CD4-positive, alpha-beta memory T cell (primary cell): ENCODE results near the gene IRF6. TPM values are rescaled to one million over a fixed set of nuclear protein-coding genes. Genes with fewer than 3 reads are reported as not detected.
A peak's percentile ranks its signal among the peaks of the same experiment; 100 is the strongest.
"Not testable (repeated sequence)": the region's sequence is repeated elsewhere in the genome, so short reads cannot be mapped to it uniquely, and the experiment has no call there.

ENCODE experiments used
- CTCF ChIA-PET: fragments of 350-600 bp; sonication (Branson Sonifier 250); formaldehyde crosslinking; loops from one replicate; lab custom pipeline; 2021; ENCODE audit warnings: inconsistent platforms; ENCODE audit not compliant: partially characterized antibody; lab: Charles Lee
- POLR2A ChIA-PET: fragments of 350-600 bp; sonication (Branson Sonifier 250); formaldehyde crosslinking; loops from one replicate; lab custom pipeline; 2021; ENCODE audit not compliant: partially characterized antibody; lab: Charles Lee
- DNase-seq, 5 donors: peaks; one replicate each; pipeline versions ENCODE4 v3.0.0 to v3.0.0-alpha.2; 2020 to 2022; ENCODE audit warnings: mixed read lengths in 1 of 5
- H3K27ac ChIP-seq: one replicate; pipeline ENCODE4 v1.7.0; 2013; ENCODE audit warnings: low read depth, low read length
- H3K27me3 ChIP-seq: 2 replicates; pipeline ENCODE4 v1.7.0; 2013; ENCODE audit warnings: mild to moderate bottlenecking, low read length, moderate library complexity; ENCODE audit not compliant: insufficient read depth
- H3K36me3 ChIP-seq: 2 replicates; pipeline ENCODE4 v1.7.0; 2013; ENCODE audit warnings: mild to moderate bottlenecking, low read length, moderate library complexity; ENCODE audit not compliant: insufficient read depth
- H3K4me1 ChIP-seq: 2 replicates; pipeline ENCODE4 v1.7.0; 2013; ENCODE audit warnings: mild to moderate bottlenecking, low read length, moderate library complexity; ENCODE audit not compliant: insufficient read depth
- H3K4me3 ChIP-seq, 2 donors: one replicate each; pipeline ENCODE4 v1.7.0; 2013; ENCODE audit warnings: low read length in 2 of 2, mild to moderate bottlenecking in 1 of 2
- H3K9me3 ChIP-seq, 2 donors: one replicate each; pipeline ENCODE4 v1.7.0; 2013; ENCODE audit warnings: low read length in 2 of 2, control low read depth in 1 of 2; ENCODE audit not compliant: control insufficient read depth in 1 of 2
- H3K27ac Mint-ChIP-seq, 7 donors: one replicate each; pipeline ENCODE4 v1.8.0; 2020 to 2021; ENCODE audit warnings: mixed read lengths in 7 of 7, mild to moderate bottlenecking in 6 of 7, inconsistent platforms in 3 of 7, moderate library complexity in 3 of 7
- H3K27me3 Mint-ChIP-seq, 2 donors: one replicate each; pipeline ENCODE4 v1.8.0; 2020 to 2021; ENCODE audit warnings: mixed read lengths in 2 of 2
- H3K36me3 Mint-ChIP-seq, 2 donors: one replicate each; pipeline ENCODE4 v1.8.0; 2020 to 2021; ENCODE audit warnings: mixed read lengths in 2 of 2, inconsistent platforms in 1 of 2, mild to moderate bottlenecking in 1 of 2
- H3K4me1 Mint-ChIP-seq, 4 donors: one replicate each; pipeline ENCODE4 v1.8.0; 2020 to 2021; ENCODE audit warnings: mixed read lengths in 4 of 4, mild to moderate bottlenecking in 1 of 4
- H3K4me3 Mint-ChIP-seq, 8 donors: one replicate each; pipeline ENCODE4 v1.8.0; 2020 to 2021; ENCODE audit warnings: mixed read lengths in 8 of 8, mild to moderate bottlenecking in 7 of 8, moderate library complexity in 6 of 8, inconsistent platforms in 3 of 8
- H3K9me3 Mint-ChIP-seq, 8 donors: one replicate each; pipeline ENCODE4 v1.8.0; 2020 to 2021; ENCODE audit warnings: mixed read lengths in 8 of 8, mild to moderate bottlenecking in 5 of 8, inconsistent platforms in 3 of 8, moderate library complexity in 1 of 8
- intact Hi-C: fragments of 100-400 bp; cut with micrococcal nuclease; formaldehyde crosslinking; loops from one replicate; pipeline ENCODE4 v1.15.1; 2023
- polyA plus RNA-seq, 2 donors: library from polyadenylated mRNA; unstranded; fragments of 300-500 nt; fragmentation: Illumina TruSeq; gene quantifications; one replicate each; pipeline ENCODE4 v1.2.3, GENCODE V29; 2021
- total RNA-seq, 2 experiments: library from RNA; stranded (reverse); gene quantifications; one replicate each; pipeline ENCODE4 v1.2.3, GENCODE V29; 2021

Gene IRF6
- total and polyA plus RNA-seq, 4 experiments from 2014 or later, result 0.15 to 0.50 (median 0.42) TPM; not detected in 1

DNA sequence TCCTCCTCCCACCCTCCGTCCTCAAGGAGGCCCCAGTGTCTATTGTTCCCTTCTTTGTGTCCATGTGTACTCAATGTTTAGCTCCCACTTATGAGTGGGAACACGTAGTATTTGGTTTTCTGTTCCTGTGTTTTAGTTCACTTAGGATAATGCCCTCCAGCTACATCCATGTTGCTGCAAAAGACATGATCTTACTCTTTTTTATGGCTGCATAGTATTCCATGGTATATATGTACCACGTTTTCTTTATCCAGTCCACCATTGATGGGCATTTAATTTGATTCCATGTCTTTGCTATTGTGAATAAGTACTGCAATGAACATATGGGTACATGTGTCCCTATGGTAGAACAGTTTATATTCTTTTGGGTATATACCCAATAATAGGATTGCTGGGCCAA is 12.2 kb downstream of the IRF6 start:
- H3K27ac ChIP-seq, H3K4me3 ChIP-seq, H3K27me3 ChIP-seq, H3K27ac Mint-ChIP-seq, H3K4me1 Mint-ChIP-seq, DNase-seq, H3K36me3 ChIP-seq, H3K9me3 Mint-ChIP-seq, H3K9me3 ChIP-seq, H3K4me3 Mint-ChIP-seq, intact Hi-C loops, H3K4me1 ChIP-seq: not testable (repeated sequence)
- H3K36me3 Mint-ChIP-seq, result peaks cover 2 to 11% of the 10 kb centered on the region in 2 donors
- H3K27me3 Mint-ChIP-seq, result peaks cover 1 to 23% of the 10 kb centered on the region in 2 donors
- ChIA-PET POLR2A (interaction anchor here (1.5 kb wide), 1 partner anchor 12 kb away, joined by 4 read pairs; no protein-coding TSS in a partner anchor), CTCF (interaction anchor here (1.5 to 1.9 kb wide), 2 partner anchors 29 to 32 kb away, joined by 6 to 7 read pairs; no protein-coding TSS in a partner anchor)

DNA sequence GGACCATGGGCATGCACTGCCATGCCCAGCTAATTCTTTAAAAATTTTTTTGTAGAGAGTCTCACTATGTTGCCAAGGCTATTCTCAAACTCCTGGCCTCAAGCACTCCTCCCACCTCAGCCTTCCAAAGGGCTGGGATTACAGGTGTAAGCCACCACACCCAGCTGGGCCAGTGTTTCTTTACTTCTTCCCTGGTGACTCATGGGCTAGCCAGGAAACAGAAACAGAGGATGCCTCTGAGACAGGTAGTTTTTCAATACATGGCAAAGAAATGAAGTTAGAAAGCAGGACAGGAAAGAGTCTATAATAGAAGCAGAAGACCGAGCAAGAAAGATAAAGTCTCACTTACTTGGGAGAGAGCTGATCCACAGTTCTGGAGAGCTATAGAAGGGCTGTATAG is 14.0 kb downstream of the IRF6 start:
- no peaks in the 10 kb centered on the region for H3K4me1 Mint-ChIP-seq
- POLR2A ChIA-PET, result interaction anchor here (1.0 to 1.5 kb wide), 3 partner anchors 11 to 23 kb away, joined by 3 to 4 read pairs (median 3); no protein-coding TSS in a partner anchor
- no peak overlapping the region for H3K27ac Mint-ChIP-seq
- CTCF ChIA-PET, result interaction anchor here (0.8 to 1.9 kb wide), 4 partner anchors 31 to 36 kb away, joined by 4 to 7 read pairs (median 5); partner anchors contain the start of gene UTP25
- H3K27me3 Mint-ChIP-seq, result peaks cover 1 to 18% of the 10 kb centered on the region in 2 donors
- Histone ChIP-seq H3K4me3 (no peak overlapping the region), H3K27ac (no peak overlapping the region), H3K4me1 (no peaks in the 10 kb centered on the region), H3K27me3 (no peaks in the 10 kb centered on the region), H3K36me3 (no peaks in the 10 kb centered on the region), H3K9me3 (no peaks in the 10 kb centered on the region)
- intact Hi-C loops, result no loop called here
- H3K36me3 Mint-ChIP-seq, result peaks cover 2 to 11% of the 10 kb centered on the region in 2 donors
- no peak overlapping the region for H3K4me3 Mint-ChIP-seq
- peaks cover 0 to 4% (median 0%) of the 10 kb centered on the region in 8 donors for H3K9me3 Mint-ChIP-seq
- no peak for DNase-seq

DNA sequence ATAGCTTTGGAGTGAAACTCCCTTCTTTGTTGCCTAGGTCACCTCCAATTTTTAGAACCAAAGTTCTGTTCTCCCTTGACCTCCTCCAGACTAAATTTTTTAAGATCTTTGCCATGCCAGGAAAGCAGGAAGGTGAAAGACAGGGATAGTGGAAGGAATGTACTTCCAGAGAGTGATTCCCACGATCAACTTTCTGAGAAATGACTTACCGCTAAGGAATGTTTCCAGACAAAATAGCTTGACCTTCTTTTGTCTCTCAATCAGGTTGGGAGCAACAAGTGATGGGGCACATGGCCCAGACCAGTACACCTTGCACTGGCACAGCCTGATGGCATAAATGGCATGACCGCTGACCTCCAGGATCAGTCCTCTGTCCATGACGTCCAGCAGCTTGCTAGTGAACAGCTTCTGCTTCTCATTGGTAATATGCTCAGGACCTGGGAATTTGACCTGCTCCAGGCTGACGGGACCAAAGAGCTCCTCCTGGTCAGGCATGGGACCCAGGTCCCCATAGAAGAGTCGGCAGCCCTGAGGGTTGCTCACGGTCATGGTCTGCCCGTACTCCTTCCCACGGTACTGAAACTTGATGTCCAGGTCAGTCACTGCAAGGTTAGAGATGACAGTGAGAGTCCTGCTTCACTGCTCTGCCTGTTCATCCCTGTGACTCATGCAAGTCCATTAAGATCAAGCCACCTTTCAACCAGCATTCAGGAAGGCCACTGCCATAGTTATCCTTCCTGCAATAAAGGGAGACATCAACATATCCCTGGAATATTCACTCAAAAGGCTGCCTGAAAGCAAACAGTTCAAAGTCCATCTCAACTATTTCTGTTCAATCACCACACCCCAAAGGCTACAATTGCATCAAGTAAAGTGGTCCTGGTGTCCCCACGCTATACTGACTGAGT is 15.4 kb downstream of the IRF6 start:
- H3K9me3 ChIP-seq, result no peaks in the 10 kb centered on the region
- no peak for DNase-seq
- no peak overlapping the region for H3K27ac Mint-ChIP-seq
- ChIA-PET POLR2A (interaction anchor here (1.0 to 1.2 kb wide), 2 partner anchors 14 to 22 kb away, joined by 3 read pairs; no protein-coding TSS in a partner anchor), CTCF (interaction anchor here (0.8 to 1.1 kb wide), 4 partner anchors 22 to 37 kb away, joined by 3 to 5 read pairs (median 4); partner anchors contain the start of gene UTP25)
- H3K4me3 ChIP-seq, result no peak overlapping the region
- no peaks in the 10 kb centered on the region for H3K4me1 ChIP-seq
- H3K27me3 ChIP-seq, result no peaks in the 10 kb centered on the region
- H3K4me1 Mint-ChIP-seq, result no peaks in the 10 kb centered on the region
- no peak overlapping the region for H3K4me3 Mint-ChIP-seq
- no peaks in the 10 kb centered on the region for H3K36me3 ChIP-seq
- H3K27me3 Mint-ChIP-seq, result peaks cover 1 to 18% of the 10 kb centered on the region in 2 donors
- intact Hi-C loops, result no loop called here
- no peak overlapping the region for H3K27ac ChIP-seq
- H3K9me3 Mint-ChIP-seq, result peaks cover 0 to 4% (median 0%) of the 10 kb centered on the region in 8 donors
- peaks cover 2 to 11% of the 10 kb centered on the region in 2 donors for H3K36me3 Mint-ChIP-seq

DNA sequence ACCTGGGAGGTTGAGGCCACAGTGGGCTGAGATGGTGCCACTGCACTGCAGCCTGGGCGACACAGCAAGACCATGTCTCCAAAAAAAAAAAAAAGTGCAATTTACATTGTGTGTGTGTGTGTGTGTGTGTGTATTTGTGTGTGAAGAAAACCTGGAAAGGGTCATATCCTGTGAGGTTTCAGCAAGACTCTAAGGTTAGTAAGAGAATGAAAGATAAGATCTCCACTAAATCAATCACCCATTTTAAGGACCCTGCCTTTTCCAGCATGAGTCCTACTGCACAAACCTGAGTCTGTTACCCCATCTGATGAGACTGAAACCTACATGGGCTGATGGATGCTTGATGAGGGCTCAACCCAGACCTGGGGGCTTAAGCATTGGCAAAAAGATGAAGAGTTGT is 16.7 kb downstream of the IRF6 start:
- intact Hi-C loops, result no loop called here
- Mint-ChIP-seq H3K9me3 (peaks cover 0 to 7% (median 0%) of the 10 kb centered on the region in 8 donors), H3K4me1 (peaks cover 7 to 13% (median 11%) of the 10 kb centered on the region in 4 donors), H3K4me3 (no peak overlapping the region), H3K27me3 (peaks cover 4 to 11% of the 10 kb centered on the region in 2 donors), H3K27ac (no peak overlapping the region), H3K36me3 (peaks cover 5% of the 10 kb centered on the region in 2 donors)
- Histone ChIP-seq H3K4me3 (no peak overlapping the region), H3K4me1 (peaks cover 9% of the 10 kb centered on the region), H3K36me3 (no peaks in the 10 kb centered on the region), H3K27me3 (no peaks in the 10 kb centered on the region), H3K27ac (no peak overlapping the region), H3K9me3 (no peaks in the 10 kb centered on the region)
- POLR2A ChIA-PET, result interaction anchor here (31.0 kb wide), 1 partner anchor 30 kb away, joined by 1778 read pairs; the partner anchor contains the start of gene TRAF3IP3
- no peak for DNase-seq
- CTCF ChIA-PET, result interaction anchor here (6.9 kb wide), 1 partner anchor 36 kb away, joined by 65 read pairs; the partner anchor contains the start of gene UTP25

DNA sequence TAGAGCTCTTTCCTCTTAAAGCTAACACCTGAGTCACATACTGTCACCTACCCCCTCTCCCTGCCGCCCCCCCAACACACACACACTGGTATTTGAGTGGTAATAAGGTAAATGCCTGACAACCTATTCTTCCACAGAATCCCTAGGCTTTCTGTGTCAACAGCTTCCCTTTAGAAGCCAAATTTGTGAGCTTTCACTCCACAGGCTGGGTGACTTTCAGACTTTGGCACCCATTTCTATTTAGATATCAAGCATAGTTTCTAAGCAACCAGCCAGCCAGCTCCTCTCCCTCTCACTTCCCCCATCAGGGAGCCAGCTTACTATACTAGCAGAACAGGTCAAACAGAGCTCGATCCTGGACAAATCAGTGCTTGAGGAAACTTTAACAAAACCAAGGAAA is 18.4 kb downstream of the IRF6 start:
- Mint-ChIP-seq H3K9me3 (peaks cover 0 to 4% (median 0%) of the 10 kb centered on the region in 8 donors), H3K27ac (peak overlapping the region in 2 of 7 donors; percentile 35 to 57), H3K4me1 (peaks cover 15 to 27% (median 26%) of the 10 kb centered on the region in 4 donors), H3K36me3 (peaks cover 6 to 12% of the 10 kb centered on the region in 2 donors), H3K4me3 (no peak overlapping the region), H3K27me3 (peaks cover 0 to 5% of the 10 kb centered on the region in 2 donors)
- Histone ChIP-seq H3K27ac (no peak overlapping the region), H3K4me1 (peaks cover 21% of the 10 kb centered on the region), H3K36me3 (peaks cover 5% of the 10 kb centered on the region), H3K9me3 (no peaks in the 10 kb centered on the region), H3K27me3 (no peaks in the 10 kb centered on the region), H3K4me3 (no peak overlapping the region)
- intact Hi-C loops, result no loop called here
- ChIA-PET CTCF (interaction anchor here (0.8 to 6.9 kb wide), 8 partner anchors 10 to 39 kb away, joined by 3 to 65 read pairs (median 3); partner anchors contain the start of genes IRF6 and UTP25), POLR2A (interaction anchor here (1.2 to 31.0 kb wide), 2 partner anchors 18 to 29 kb away, joined by 3 to 1778 read pairs; partner anchors contain the start of genes IRF6 and TRAF3IP3)
- DNase-seq, result no peak

DNA sequence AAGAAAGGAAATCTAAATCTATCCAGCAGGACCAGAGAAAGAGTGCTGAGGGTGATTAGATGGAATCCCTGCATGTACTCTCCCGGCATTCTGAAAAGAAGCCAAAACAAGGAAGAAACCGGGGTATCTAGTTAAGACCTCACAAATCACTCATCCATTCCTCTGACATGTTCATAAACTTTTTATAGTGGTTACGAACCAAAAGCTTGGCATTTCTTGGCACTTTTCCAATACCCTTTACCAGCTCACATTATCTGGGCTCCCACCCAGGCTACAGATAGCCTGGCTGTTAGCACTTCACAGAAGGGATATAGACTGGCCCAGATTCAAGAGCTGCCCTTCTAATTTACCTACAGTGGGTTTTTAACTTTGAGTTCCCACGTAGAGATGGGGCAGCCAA is 19.8 kb downstream of the IRF6 start:
- Histone ChIP-seq H3K27ac (no peak overlapping the region), H3K27me3 (no peaks in the 10 kb centered on the region), H3K36me3 (peaks cover 15% of the 10 kb centered on the region), H3K4me3 (no peak overlapping the region), H3K9me3 (no peaks in the 10 kb centered on the region), H3K4me1 (peaks cover 21% of the 10 kb centered on the region)
- peak overlapping the region in 2 of 7 donors; percentile 36 to 97 for H3K27ac Mint-ChIP-seq
- POLR2A ChIA-PET, result interaction anchor here (1.5 to 31.0 kb wide), 2 partner anchors 19 to 27 kb away, joined by 3 to 1778 read pairs; partner anchors contain the start of genes IRF6 and TRAF3IP3
- H3K4me1 Mint-ChIP-seq, result peaks cover 15 to 31% (median 30%) of the 10 kb centered on the region in 4 donors
- intact Hi-C loops, result no loop called here
- peaks cover 0 to 3% of the 10 kb centered on the region in 2 donors for H3K27me3 Mint-ChIP-seq
- CTCF ChIA-PET, result interaction anchor here (1.4 to 6.9 kb wide), 5 partner anchors 13 to 39 kb away, joined by 4 to 65 read pairs (median 13); partner anchors contain the start of genes IRF6 and UTP25
- H3K36me3 Mint-ChIP-seq, result peaks cover 13 to 25% of the 10 kb centered on the region in 2 donors
- no peak overlapping the region for H3K4me3 Mint-ChIP-seq
- peaks cover 0 to 4% (median 0%) of the 10 kb centered on the region in 8 donors for H3K9me3 Mint-ChIP-seq
- DNase-seq, result no peak
